Measurements from ENCODE around the gene LMOD1. TPM values are rescaled to one million over a fixed set of nuclear protein-coding genes. Genes with fewer than 3 reads are reported as not detected.

Gene LMOD1
- total RNA-seq, 1 experiment from 2014 or later = not detected

- Mint-ChIP-seq H3K9me3 (ENCODE audit: unreplicated experiment) (no peaks in the 10 kb centered on the region), H3K27ac (ENCODE audit: low read depth, unreplicated experiment) (peak overlapping the region; percentile 99), H3K4me1 (ENCODE audit: insufficient read depth, unreplicated experiment) (peaks cover 12% of the 10 kb centered on the region), H3K4me3 (ENCODE audit: unreplicated experiment) (peak overlapping the region; percentile 96), H3K36me3 (ENCODE audit: insufficient read depth, unreplicated experiment) (peaks cover 49% of the 10 kb centered on the region), H3K27me3 (ENCODE audit: insufficient read depth, unreplicated experiment) (no peaks in the 10 kb centered on the region)
- intact Hi-C loops (cut with micrococcal nuclease) = loop anchor here (1.0 kb wide), 1 partner anchor 58 kb away; no protein-coding TSS in a partner anchor
- BruUV-seq (replicated peaks) = TSS peak; percentile 84
- TF ChIP-seq CTCF (IDR thresholded peaks at IDR 0.05; ENCODE audit: unreplicated experiment) = no peak
- ChIA-PET CTCF (interaction anchor here (0.6 to 28.5 kb wide), 12 partner anchors 9 to 530 kb away, joined by 3 to 882 read pairs (median 4); partner anchors contain the start of gene SHISA4), POLR2A (interaction anchor here (0.6 to 6.1 kb wide), 26 partner anchors 8 to 694 kb away, joined by 3 to 87 read pairs (median 8); partner anchors contain the start of genes ARL8A, ELF3, IPO9 and LMOD1)
- no peak for DNase-seq (ENCODE audit: unreplicated experiment)
These were observed 8.1 kb upstream of the LMOD1 start for GRCh38 chr1:201954263-201955008.

GRCh38 chr1:201949491-201949890 is 3.1 kb upstream of the LMOD1 start:
- peaks cover 13% of the 10 kb centered on the region for H3K4me1 Mint-ChIP-seq (ENCODE audit: insufficient read depth, unreplicated experiment)
- H3K36me3 Mint-ChIP-seq (ENCODE audit: insufficient read depth, unreplicated experiment) = peaks cover 2% of the 10 kb centered on the region
- H3K27ac Mint-ChIP-seq (ENCODE audit: low read depth, unreplicated experiment) = no peak overlapping the region
- CTCF ChIA-PET = interaction anchor here (0.5 to 28.5 kb wide), 6 partner anchors 10 to 170 kb away, joined by 3 to 882 read pairs (median 4); partner anchors contain the start of gene SHISA4
- TF ChIP-seq CTCF (IDR thresholded peaks at IDR 0.05; ENCODE audit: unreplicated experiment) = no peak
- DNase-seq (ENCODE audit: unreplicated experiment) = no peak
- BruUV-seq (replicated peaks) = no TSS peak
- H3K4me3 Mint-ChIP-seq (ENCODE audit: unreplicated experiment) = no peak overlapping the region
- POLR2A ChIA-PET = interaction anchor here (0.9 to 1.9 kb wide), 2 partner anchors 32 to 72 kb away, joined by 3 to 5 read pairs; no protein-coding TSS in a partner anchor
- no peaks in the 10 kb centered on the region for H3K9me3 Mint-ChIP-seq (ENCODE audit: unreplicated experiment)
- H3K27me3 Mint-ChIP-seq (ENCODE audit: insufficient read depth, unreplicated experiment) = peaks cover 35% of the 10 kb centered on the region
- intact Hi-C loops (cut with micrococcal nuclease) = no loop called here

- no TSS peak for BruUV-seq (replicated peaks)
- DNase-seq (ENCODE audit: unreplicated experiment) = no peak
These were observed 1.3 kb upstream of the LMOD1 start for GRCh38 chr1:201947697-201948008.

More at GRCh38 chr1:201947697-201948008, 1.3 kb upstream of the LMOD1 start:
- H3K27ac Mint-ChIP-seq (ENCODE audit: low read depth, unreplicated experiment) = no peak overlapping the region
- peaks cover 35% of the 10 kb centered on the region for H3K27me3 Mint-ChIP-seq (ENCODE audit: insufficient read depth, unreplicated experiment)
- no peak overlapping the region for H3K4me3 Mint-ChIP-seq (ENCODE audit: unreplicated experiment)
- H3K9me3 Mint-ChIP-seq (ENCODE audit: unreplicated experiment) = no peaks in the 10 kb centered on the region
- H3K4me1 Mint-ChIP-seq (ENCODE audit: insufficient read depth, unreplicated experiment) = peaks cover 10% of the 10 kb centered on the region
- ChIA-PET CTCF (interaction anchor here (28.5 kb wide), 1 partner anchor 49 kb away, joined by 882 read pairs; the partner anchor contains the start of gene SHISA4), POLR2A (no interaction called here)
- no peaks in the 10 kb centered on the region for H3K36me3 Mint-ChIP-seq (ENCODE audit: insufficient read depth, unreplicated experiment)
- intact Hi-C loops (cut with micrococcal nuclease) = no loop called here
- TF ChIP-seq CTCF (IDR thresholded peaks at IDR 0.05; ENCODE audit: unreplicated experiment) = no peak
